ENCODE results near the gene TTLL6. TPM values are rescaled to one million over a fixed set of nuclear protein-coding genes. Genes with fewer than 3 reads are reported as not detected.
"Not testable (repeated sequence)": the region's sequence is repeated elsewhere in the genome, so short reads cannot be mapped to it uniquely, and the experiment has no call there.

TTLL6 gene
- total RNA-seq, 1 experiment from 2014 or later, result 3.4 TPM

GRCh38 chr17:48840441-48840840 is 23.4 kb upstream of the TTLL6 start (continued):
- TF ChIP-seq PRRX2 (CRISPR knock-in tag; IDR thresholded peaks at IDR 0.05) (no peak), FOXP1 (CRISPR knock-in tag; IDR thresholded peaks at IDR 0.05; ENCODE audit: borderline replicate concordance) (no peak), FOXP4 (CRISPR knock-in tag; IDR thresholded peaks at IDR 0.05) (no peak), OVOL2 (CRISPR knock-in tag; IDR thresholded peaks at IDR 0.05; ENCODE audit: borderline replicate concordance) (no peak), RELA (CRISPR knock-in tag; IDR thresholded peaks at IDR 0.05; ENCODE audit: borderline replicate concordance) (no peak), NFATC4 (CRISPR knock-in tag; IDR thresholded peaks at IDR 0.05) (no peak)

- H3K4me3 Mint-ChIP-seq; DNase-seq (ENCODE audit: low spot score); ATAC-seq; H3K36me3 Mint-ChIP-seq; H3K27me3 Mint-ChIP-seq (ENCODE audit: low read depth); H3K9me3 Mint-ChIP-seq; H3K4me1 Mint-ChIP-seq; H3K27ac Mint-ChIP-seq; POLR2A ChIA-PET: not testable (repeated sequence)
- CTCF ChIA-PET, result interaction anchor here (2.5 kb wide), 1 partner anchor 41 kb away, joined by 13 read pairs; no protein-coding TSS in a partner anchor
Observed at GRCh38 chr17:48837458-48837857, 20.4 kb upstream of the TTLL6 start.

GRCh38 chr17:48835971-48836370 is 18.9 kb upstream of the TTLL6 start:
- ATAC-seq, result no peak
- CTCF ChIA-PET, result interaction anchor here (0.6 to 2.8 kb wide), 4 partner anchors 20 to 49 kb away, joined by 3 to 13 read pairs (median 6); no protein-coding TSS in a partner anchor
- Mint-ChIP-seq H3K36me3 (no peaks in the 10 kb centered on the region), H3K27me3 (ENCODE audit: low read depth) (no peaks in the 10 kb centered on the region; the same call in 1 of the 2 replicates), H3K4me3 (no peak overlapping the region), H3K9me3 (no peaks in the 10 kb centered on the region), H3K27ac (no peak overlapping the region), H3K4me1 (peaks cover 7% of the 10 kb centered on the region)
- POLR2A ChIA-PET, result interaction anchor here (0.6 kb wide), 1 partner anchor 490 kb away, joined by 3 read pairs; no protein-coding TSS in a partner anchor
- no peak for DNase-seq (ENCODE audit: low spot score)
- TF ChIP-seq ZNF396 (CRISPR knock-in tag; IDR thresholded peaks at IDR 0.05; ENCODE audit: borderline replicate concordance) (no peak), KAT7 (CRISPR knock-in tag; IDR thresholded peaks at IDR 0.05; ENCODE audit: borderline replicate concordance) (no peak), IRF2 (CRISPR knock-in tag; IDR thresholded peaks at IDR 0.05; ENCODE audit: borderline replicate concordance, low read depth) (no peak), CTCF (IDR thresholded peaks at IDR 0.05) (no peak), MYBL2 (CRISPR knock-in tag; IDR thresholded peaks at IDR 0.05) (no peak), E2F4 (CRISPR knock-in tag; IDR thresholded peaks at IDR 0.05; ENCODE audit: borderline replicate concordance, low read depth) (no peak), NFYB (CRISPR knock-in tag; conservative IDR thresholded peaks at IDR 0.05; ENCODE audit: low read depth) (no peak), AR (CRISPR knock-in tag; IDR thresholded peaks at IDR 0.05) (no peak)

All from WTC11 (cell line).